Immature natural killer cell (primary cell): ENCODE results near the gene UNC93A. TPM values are rescaled to one million over a fixed set of nuclear protein-coding genes. Genes with fewer than 3 reads are reported as not detected.
"Not testable (repeated sequence)": the region's sequence is repeated elsewhere in the genome, so short reads cannot be mapped to it uniquely, and the experiment has no call there.

Experiments
- DNase-seq, 3 donors: peaks; one replicate each; pipeline ENCODE4 v3.0.0; 2022; ENCODE audit warnings: mixed read lengths in 1 of 3
- H3K27ac Mint-ChIP-seq, 6 donors: one replicate each; pipeline ENCODE4 v1.8.0; 2020; ENCODE audit warnings: mixed read lengths in 6 of 6, mild to moderate bottlenecking in 5 of 6, inconsistent platforms in 4 of 6, moderate library complexity in 3 of 6
- H3K27me3 Mint-ChIP-seq, 3 donors: one replicate each; pipeline ENCODE4 v1.8.0; 2020 to 2021; ENCODE audit warnings: low read depth in 3 of 3, mild to moderate bottlenecking in 3 of 3, mixed read lengths in 3 of 3, moderate library complexity in 3 of 3, inconsistent platforms in 1 of 3
- H3K36me3 Mint-ChIP-seq, 3 donors: one replicate each; pipeline ENCODE4 v1.8.0; 2020; ENCODE audit warnings: mixed read lengths in 3 of 3, inconsistent platforms in 2 of 3, mild to moderate bottlenecking in 2 of 3
- H3K4me1 Mint-ChIP-seq, 2 donors: one replicate each; pipeline ENCODE4 v1.8.0; 2020; ENCODE audit warnings: inconsistent platforms in 2 of 2, mild to moderate bottlenecking in 2 of 2, mixed read lengths in 2 of 2, moderate library complexity in 1 of 2
- H3K4me3 Mint-ChIP-seq, 5 donors: one replicate each; pipeline ENCODE4 v1.8.0; 2020; ENCODE audit warnings: mild to moderate bottlenecking in 5 of 5, mixed read lengths in 5 of 5, inconsistent platforms in 3 of 5, moderate library complexity in 3 of 5
- H3K9me3 Mint-ChIP-seq, 6 donors: one replicate each; pipeline ENCODE4 v1.8.0; 2020; ENCODE audit warnings: mild to moderate bottlenecking in 6 of 6, mixed read lengths in 6 of 6, inconsistent platforms in 4 of 6, moderate library complexity in 3 of 6
- polyA plus RNA-seq, 3 donors: library from polyadenylated mRNA; unstranded; fragments of 300-500 nt; fragmentation: Illumina TruSeq; gene quantifications; one replicate each; pipeline ENCODE4 v1.2.3, GENCODE V29; 2021

UNC93A gene
- polyA plus RNA-seq, 3 donors from 2014 or later = not detected

DNA sequence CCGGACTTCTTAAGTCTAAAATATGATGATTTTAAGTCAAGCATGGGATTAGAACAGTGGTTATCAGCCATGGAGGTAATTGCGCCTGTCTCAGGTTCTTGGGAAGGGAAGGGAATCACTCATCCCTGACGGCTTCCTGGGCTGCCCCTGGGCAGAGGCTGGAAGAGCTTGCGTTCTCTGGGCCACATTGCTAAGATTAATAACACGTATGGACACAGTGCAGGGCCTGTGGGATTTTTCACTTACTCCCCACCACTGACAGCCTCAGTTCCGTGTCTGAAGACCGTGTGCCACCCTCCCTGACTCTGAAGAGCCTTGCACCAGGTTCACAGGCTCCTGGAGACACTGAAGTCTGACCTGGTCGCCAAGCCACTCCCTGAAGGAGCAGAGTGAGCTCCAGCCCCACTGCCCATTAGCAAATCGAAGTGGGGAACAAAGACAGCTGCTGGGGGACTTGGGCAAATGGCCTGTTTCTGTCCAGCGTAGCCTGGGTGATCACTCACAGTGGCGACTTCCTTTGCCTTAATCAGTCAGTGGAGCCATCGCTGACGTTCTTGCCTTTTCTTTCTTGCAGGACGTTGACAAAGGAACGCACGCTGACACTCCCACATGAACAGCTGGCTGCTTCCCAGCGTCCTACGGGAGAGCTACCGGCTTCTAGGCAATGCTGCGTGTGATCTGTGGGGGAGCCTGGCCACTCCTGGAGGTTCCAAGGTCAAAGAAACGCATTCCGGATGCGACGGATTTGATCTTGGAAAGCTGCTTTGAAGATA, 24.9 kb upstream of the UNC93A start:
- H3K4me3 Mint-ChIP-seq, H3K9me3 Mint-ChIP-seq: not testable (repeated sequence)
- peaks cover 5 to 15% (median 9%) of the 10 kb centered on the region in 3 donors for H3K27me3 Mint-ChIP-seq

DNA sequence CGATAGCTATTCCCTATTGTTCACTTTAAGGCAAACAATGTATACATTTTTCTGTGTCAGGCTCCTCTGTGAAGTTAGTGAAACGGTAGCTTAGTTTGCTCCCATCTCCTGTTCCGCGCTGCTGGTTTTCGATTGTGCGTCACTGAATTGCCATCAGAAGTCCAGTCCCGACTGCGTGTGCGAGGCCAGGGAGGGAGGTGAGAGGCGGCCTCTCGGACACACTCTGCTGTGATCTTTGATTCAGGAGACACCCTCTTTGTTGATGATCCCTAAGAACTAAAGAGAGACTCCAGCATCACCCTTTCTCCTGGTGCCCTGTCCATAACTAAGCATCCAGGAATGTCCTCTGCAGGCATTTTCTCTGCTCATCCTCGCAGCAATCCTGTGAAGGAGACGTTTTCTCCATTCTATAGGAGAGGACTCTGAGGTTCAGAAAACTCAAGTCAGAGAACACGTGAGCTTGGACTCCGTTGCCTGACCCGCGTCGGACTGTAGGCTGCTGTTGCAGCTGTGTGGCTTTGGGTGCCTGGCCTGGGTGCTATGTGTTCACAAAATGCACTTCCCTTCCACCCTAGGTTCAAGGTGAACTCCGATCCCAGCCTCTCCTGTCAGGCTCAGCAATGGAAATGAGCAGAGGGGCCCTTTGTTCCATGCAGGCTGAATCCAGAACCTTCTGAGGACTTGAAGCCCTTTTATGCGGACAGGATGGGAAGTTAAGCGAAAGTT, 24.1 kb upstream of the UNC93A start:
- H3K27ac Mint-ChIP-seq = no peak overlapping the region
- H3K9me3 Mint-ChIP-seq = no peaks in the 10 kb centered on the region
- H3K4me1 Mint-ChIP-seq = no peaks in the 10 kb centered on the region
- no peak for DNase-seq
- no peaks in the 10 kb centered on the region for H3K36me3 Mint-ChIP-seq
- no peak overlapping the region for H3K4me3 Mint-ChIP-seq
- H3K27me3 Mint-ChIP-seq = peaks cover 1 to 17% (median 6%) of the 10 kb centered on the region in 3 donors

More for the DNA sequence above, 24.9 kb upstream of the UNC93A start:
- not testable (repeated sequence) for DNase-seq, H3K27ac Mint-ChIP-seq, H3K4me1 Mint-ChIP-seq, H3K36me3 Mint-ChIP-seq

DNA sequence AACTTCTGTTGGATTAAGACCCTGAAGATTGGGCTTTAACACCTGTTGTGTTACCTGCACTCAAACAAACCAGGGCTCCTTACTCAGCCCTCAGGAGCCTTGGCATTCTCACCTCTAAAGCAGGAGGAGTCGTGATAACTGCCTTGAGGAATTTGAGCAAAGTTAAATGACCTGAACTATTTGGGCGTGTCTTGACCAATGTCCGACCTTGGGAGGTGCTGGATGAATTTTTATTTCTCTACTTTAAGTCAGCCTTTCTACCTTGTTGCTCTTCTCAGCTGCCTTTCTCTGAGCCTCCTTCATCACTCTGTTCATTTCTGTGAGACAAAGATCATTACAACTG, 23.6 kb upstream of the UNC93A start:
- peaks cover 1 to 15% (median 4%) of the 10 kb centered on the region in 3 donors for H3K27me3 Mint-ChIP-seq
- H3K9me3 Mint-ChIP-seq, H3K4me3 Mint-ChIP-seq, H3K27ac Mint-ChIP-seq, H3K4me1 Mint-ChIP-seq, DNase-seq, H3K36me3 Mint-ChIP-seq: not testable (repeated sequence)

DNA sequence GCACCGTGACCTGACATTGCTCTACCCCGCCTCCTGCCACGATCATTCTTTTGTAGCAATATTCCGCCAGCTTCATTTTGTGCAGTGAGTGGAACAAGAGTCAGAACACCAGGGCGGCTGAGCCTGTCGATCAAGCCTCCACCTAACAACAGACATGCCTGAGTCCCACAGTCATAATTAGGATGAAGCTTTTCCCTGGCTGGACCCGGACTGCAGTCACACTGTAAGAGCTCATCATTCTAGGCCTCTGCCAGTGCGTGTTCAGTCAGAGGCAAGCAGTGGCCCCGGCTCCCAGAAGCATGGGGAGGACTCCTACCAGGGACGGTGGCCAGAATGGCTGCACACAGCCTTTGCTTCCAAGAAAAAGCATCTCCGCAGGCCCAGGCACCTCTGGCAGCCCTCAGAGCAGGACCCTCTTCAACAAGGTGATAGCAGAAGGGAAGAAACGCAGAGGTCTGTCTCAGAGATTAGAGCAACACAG, 23.2 kb upstream of the UNC93A start:
- H3K9me3 Mint-ChIP-seq = no peaks in the 10 kb centered on the region
- H3K4me1 Mint-ChIP-seq = no peaks in the 10 kb centered on the region
- no peaks in the 10 kb centered on the region for H3K36me3 Mint-ChIP-seq
- H3K27me3 Mint-ChIP-seq = peaks cover 1 to 12% (median 4%) of the 10 kb centered on the region in 3 donors
- H3K4me3 Mint-ChIP-seq = no peak overlapping the region
- H3K27ac Mint-ChIP-seq = no peak overlapping the region
- DNase-seq = no peak

DNA sequence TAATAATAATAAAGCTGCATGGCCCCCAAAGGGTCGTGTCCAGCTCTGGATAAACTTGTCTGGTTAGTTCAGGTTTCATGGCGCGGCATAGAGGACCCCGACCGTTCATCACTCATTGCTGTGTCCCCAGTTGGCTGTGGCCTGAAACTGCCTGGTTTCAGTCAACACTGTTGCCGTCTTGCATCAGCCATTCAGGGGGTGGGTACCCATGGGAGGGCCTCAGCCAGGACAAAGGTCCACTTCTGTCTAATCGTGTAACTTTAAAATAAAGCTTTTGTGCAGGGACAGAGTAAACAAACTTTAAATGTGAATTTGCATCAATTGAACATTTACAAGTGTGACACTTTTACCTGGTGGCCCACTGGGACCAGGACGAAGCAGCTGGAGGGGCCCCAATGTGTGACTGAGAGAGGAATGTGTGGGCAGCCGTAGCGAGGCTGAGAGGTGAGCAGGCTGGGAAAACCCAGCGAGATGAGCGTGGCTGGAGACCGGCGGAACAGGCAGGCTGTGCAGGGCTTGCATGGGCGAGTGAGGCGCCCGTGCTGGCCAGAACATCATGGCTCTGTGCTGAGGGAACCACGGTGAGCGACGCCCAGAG, 22.3 kb upstream of the UNC93A start:
- H3K4me3 Mint-ChIP-seq = no peak overlapping the region
- H3K4me1 Mint-ChIP-seq = no peaks in the 10 kb centered on the region
- DNase-seq = no peak
- no peaks in the 10 kb centered on the region for H3K36me3 Mint-ChIP-seq
- H3K27ac Mint-ChIP-seq = no peak overlapping the region
- H3K9me3 Mint-ChIP-seq = no peaks in the 10 kb centered on the region
- peaks cover 1 to 6% (median 4%) of the 10 kb centered on the region in 3 donors for H3K27me3 Mint-ChIP-seq

DNA sequence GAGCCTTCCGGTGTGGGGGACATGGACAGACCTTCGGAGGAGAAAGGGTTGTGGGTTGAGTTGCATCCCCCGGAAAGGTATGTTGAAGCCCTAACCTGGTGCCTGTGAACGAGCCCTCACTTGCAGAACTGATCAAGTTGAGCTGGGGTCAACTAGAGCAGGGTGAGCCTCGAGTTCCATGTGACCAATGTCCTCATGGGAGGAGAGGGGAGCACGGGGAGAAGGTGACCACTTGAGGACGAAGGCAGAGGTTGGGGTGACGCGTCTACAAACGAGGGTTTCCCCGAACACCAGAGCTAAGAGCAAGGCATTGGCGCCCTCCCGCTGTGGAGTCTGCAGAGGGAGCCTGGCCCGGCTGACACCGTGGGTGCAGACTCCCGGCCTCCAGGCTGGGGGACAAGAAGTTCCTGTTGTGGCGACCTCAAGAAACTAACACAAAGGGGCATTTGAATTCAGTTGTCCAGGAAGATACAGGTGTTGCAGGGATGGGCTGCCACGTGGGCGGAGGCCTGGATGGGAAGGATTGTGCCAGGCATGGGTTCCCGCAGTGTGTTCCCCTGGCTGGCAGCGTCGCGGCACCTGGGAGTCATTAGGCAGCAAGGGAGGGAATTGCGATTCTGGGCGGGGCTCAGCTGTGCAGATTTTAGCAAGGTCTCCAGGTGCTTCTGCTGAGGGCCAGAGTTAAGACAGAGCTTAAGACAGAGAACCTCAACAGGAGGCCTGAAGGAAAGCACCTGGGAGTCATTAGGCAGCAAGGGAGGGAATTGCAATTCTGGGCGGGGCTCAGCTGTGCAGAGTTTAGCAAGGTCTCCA, 20.4 kb upstream of the UNC93A start:
- no peak for DNase-seq
- H3K36me3 Mint-ChIP-seq = no peaks in the 10 kb centered on the region
- no peaks in the 10 kb centered on the region for H3K4me1 Mint-ChIP-seq
- H3K27me3 Mint-ChIP-seq = peaks cover 1 to 5% (median 2%) of the 10 kb centered on the region in 3 donors
- no peaks in the 10 kb centered on the region for H3K9me3 Mint-ChIP-seq
- no peak overlapping the region for H3K27ac Mint-ChIP-seq
- H3K4me3 Mint-ChIP-seq = no peak overlapping the region

DNA sequence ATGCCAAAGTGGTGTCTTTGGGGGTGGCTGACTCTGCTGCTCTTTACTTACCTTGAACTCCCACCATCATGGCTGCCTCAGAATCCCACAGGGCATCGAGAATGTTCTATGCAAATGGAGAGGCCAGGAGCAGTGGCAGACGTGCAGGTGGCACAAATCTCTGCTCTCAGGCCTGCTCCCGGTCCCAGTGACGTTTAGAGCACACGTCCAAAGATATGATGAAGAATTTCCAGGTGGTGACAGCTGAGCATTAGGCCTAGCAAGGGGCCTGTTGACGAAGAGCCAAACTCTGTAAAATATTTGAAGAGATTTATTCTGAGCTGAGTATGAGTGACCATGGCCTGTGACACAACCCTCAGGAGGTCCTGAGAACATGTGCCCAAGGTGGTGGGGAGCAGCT, 19.0 kb upstream of the UNC93A start:
- no peak overlapping the region for H3K4me3 Mint-ChIP-seq
- DNase-seq = no peak
- no peaks in the 10 kb centered on the region for H3K9me3 Mint-ChIP-seq
- H3K36me3 Mint-ChIP-seq = no peaks in the 10 kb centered on the region
- no peaks in the 10 kb centered on the region for H3K4me1 Mint-ChIP-seq
- no peak overlapping the region for H3K27ac Mint-ChIP-seq
- H3K27me3 Mint-ChIP-seq = peaks cover 1 to 5% (median 2%) of the 10 kb centered on the region in 3 donors

DNA sequence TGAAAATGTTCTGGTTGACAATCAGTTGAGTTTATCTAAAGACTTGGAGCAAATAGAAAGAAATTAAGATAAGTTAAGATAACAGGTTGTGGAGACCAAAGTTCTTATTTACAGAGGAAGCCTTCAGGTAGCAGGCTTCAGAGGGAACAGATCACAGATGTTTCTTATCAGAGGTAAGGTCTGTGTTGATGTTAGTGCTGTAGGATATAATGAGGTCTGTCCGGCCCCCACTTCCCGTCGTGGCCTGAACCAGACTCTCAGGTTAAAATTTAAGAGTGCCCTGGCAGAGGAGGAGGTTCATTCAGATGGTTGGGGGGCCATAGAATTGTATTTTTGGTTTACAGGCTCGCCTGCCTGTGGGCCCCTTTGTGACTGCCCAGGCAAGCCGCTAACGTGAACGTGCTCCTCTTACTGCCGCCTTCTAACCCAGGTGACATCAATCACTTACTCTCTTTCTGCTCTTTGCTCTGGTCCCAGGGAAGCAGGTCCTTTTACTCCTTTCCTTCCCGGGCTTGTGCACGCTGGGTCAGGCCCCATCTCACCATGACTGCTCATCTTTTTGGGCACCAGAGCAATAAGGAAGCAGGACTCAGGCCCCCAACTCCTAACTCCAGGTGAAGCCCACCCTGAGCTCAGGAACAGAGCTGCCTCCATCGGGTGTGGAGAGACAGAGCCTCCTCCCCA, 18.3 kb upstream of the UNC93A start:
- H3K36me3 Mint-ChIP-seq = no peaks in the 10 kb centered on the region
- DNase-seq = no peak
- H3K4me1 Mint-ChIP-seq = no peaks in the 10 kb centered on the region
- peaks cover 1 to 5% (median 3%) of the 10 kb centered on the region in 3 donors for H3K27me3 Mint-ChIP-seq
- H3K27ac Mint-ChIP-seq = no peak overlapping the region
- H3K9me3 Mint-ChIP-seq = no peaks in the 10 kb centered on the region
- H3K4me3 Mint-ChIP-seq = no peak overlapping the region

DNA sequence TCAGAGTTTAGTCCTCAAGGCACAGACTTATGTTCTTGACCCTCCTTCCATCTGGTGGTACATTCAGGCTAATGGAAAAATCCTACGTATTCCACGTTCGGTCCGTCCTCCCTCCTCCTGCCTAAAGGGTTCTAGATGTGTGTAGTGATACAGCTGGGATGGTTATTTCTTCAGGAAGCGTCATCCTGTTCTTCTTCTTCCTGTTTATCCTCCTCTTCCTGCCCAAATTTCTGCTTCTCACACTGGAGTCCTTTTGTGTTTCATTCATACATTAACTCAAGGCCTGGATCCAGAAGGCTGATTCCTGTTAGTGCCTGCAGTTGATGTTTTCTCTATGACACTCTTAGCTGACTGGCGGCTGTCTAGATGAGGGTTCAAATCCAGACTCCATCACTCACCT, 16.8 kb upstream of the UNC93A start:
- H3K27me3 Mint-ChIP-seq = peaks cover 1 to 5% (median 3%) of the 10 kb centered on the region in 3 donors
- no peaks in the 10 kb centered on the region for H3K4me1 Mint-ChIP-seq

DNA sequence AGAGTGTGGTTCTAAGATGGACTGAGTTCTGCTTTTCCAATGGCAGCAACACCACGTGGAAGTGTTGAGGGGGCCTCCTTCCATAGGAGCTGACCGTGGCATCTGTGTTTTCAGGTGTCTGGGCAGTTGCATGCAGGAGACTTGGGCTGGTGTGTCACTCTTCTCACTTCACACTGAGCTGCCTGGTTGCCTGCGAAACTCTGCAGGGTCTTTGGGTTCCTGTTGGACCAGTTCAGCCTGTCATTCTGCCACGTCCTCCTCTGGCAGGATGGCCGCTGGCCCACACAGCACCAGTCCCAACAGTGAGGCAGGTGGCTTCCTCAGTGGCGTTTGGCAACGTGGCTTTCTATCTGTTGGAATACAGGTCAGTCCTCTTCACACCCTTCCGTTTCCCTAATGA, 16.1 kb upstream of the UNC93A start:
- H3K27ac Mint-ChIP-seq = no peak overlapping the region

More for the DNA sequence above, 16.8 kb upstream of the UNC93A start:
- Mint-ChIP-seq H3K4me3 (no peak overlapping the region), H3K27ac (no peak overlapping the region), H3K9me3 (no peaks in the 10 kb centered on the region), H3K36me3 (no peaks in the 10 kb centered on the region)
- no peak for DNase-seq

DNA sequence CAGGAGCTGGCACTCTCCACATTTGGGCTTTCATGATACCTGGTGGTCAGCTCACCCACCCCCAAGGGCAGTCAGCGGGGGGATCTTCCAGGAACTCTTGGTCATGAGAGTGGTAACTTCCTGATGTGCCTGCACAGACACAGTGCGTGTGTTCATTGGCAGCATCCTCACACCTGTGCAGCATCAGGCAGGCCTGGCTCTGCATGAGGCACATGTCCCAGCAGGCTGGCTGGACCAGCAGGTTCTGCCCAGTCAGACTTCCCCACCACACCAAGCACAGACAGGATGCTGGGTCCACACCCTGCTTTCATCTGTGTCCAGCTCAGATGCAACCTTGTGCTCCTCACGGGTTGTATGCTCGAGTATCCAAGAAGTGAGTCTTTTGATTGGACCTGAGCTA, 15.7 kb upstream of the UNC93A start:
- H3K27me3 Mint-ChIP-seq = peaks cover 0 to 5% (median 1%) of the 10 kb centered on the region in 3 donors
- no peaks in the 10 kb centered on the region for H3K36me3 Mint-ChIP-seq
- H3K9me3 Mint-ChIP-seq = no peaks in the 10 kb centered on the region
- H3K27ac Mint-ChIP-seq = no peak overlapping the region
- no peaks in the 10 kb centered on the region for H3K4me1 Mint-ChIP-seq
- no peak for DNase-seq
- no peak overlapping the region for H3K4me3 Mint-ChIP-seq

More for the DNA sequence above, 16.1 kb upstream of the UNC93A start:
- H3K27me3 Mint-ChIP-seq = peaks cover 1 to 5% (median 3%) of the 10 kb centered on the region in 3 donors
- no peaks in the 10 kb centered on the region for H3K36me3 Mint-ChIP-seq
- no peaks in the 10 kb centered on the region for H3K9me3 Mint-ChIP-seq
- H3K4me3 Mint-ChIP-seq = no peak overlapping the region
- no peaks in the 10 kb centered on the region for H3K4me1 Mint-ChIP-seq
- DNase-seq = no peak

DNA sequence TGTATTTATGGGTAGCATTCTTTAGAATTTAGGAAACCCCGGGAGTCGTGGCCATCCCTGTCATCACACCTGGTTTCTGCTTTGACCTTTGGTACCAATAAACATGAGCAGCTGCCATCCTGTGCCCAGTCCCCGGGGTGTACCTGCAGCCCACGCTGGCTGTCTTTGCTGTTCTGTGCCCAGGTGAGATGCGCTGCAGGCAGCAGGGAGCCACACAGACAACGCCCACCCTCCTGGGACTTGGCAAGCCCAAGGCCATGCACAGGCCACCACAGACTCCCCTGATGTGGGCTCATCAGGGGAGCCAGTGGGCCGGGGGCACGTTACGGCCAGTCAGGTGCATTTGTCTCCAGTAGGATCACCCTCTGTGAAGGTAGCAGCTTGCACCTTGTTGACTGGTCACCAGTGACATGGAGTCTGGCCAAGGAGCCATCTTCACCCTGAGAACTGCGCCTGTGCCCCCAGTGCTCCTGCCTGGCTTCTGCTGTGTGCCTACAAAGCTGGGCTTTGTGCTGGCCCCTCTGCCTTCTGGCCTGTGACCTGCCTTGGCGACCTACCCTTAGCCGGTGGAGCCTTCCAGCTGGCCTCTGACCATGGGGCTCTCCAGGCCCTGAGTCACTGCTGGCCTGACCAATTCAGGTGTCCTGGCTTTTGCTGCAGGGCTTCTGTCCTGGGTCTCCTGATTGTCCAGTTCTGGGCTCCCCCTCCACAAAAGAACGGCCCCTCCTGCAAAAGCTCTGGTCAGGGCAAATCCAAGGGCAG, 14.2 kb upstream of the UNC93A start:
- H3K9me3 Mint-ChIP-seq = no peaks in the 10 kb centered on the region
- H3K27ac Mint-ChIP-seq = no peak overlapping the region
- H3K36me3 Mint-ChIP-seq = no peaks in the 10 kb centered on the region
- H3K4me3 Mint-ChIP-seq = no peak overlapping the region
- DNase-seq = no peak
- H3K4me1 Mint-ChIP-seq = no peaks in the 10 kb centered on the region
- H3K27me3 Mint-ChIP-seq = peaks cover 1 to 5% (median 2%) of the 10 kb centered on the region in 3 donors
